Common myeloid progenitor, CD34-positive (primary cell): Measurements from ENCODE around the gene LIN7C.
A peak's percentile ranks its signal among the peaks of the same experiment; 100 is the strongest.

Experiments used
- CTCF ChIA-PET: fragments of 350-600 bp; sonication (Branson Sonifier 250); formaldehyde crosslinking; loops from one replicate; lab custom pipeline; 2021; ENCODE audit warnings: antibody characterized with exemption; lab: Charles Lee
- POLR2A ChIA-PET: fragments of 350-600 bp; sonication (Branson Sonifier 250); formaldehyde crosslinking; loops from one replicate; lab custom pipeline; 2021; ENCODE audit warnings: antibody characterized with exemption; lab: Charles Lee
- DNase-seq, 3 donors: peaks; one replicate each; pipeline versions ENCODE4 v3.0.0 to v3.0.0-alpha.2; 2013
- H3K27ac ChIP-seq, 2 experiments: 1 replicate in 1 of 2; 2 replicates in 1 of 2; pipeline ENCODE4 v1.7.0; 2013; ENCODE audit warnings: inconsistent platforms in 2 of 2, low read length in 2 of 2, mild to moderate bottlenecking in 2 of 2, low read depth in 1 of 2, moderate library complexity in 1 of 2; ENCODE audit not compliant: severe bottlenecking in 2 of 2, insufficient read depth in 1 of 2, poor library complexity in 1 of 2
- H3K27me3 ChIP-seq, 5 experiments: replicated peaks in 2 of 5; 1 replicate in 3 of 5; 2 replicates in 2 of 5; pipeline versions ENCODE4 v1.6.1 to v1.7.0; 2013; ENCODE audit warnings: low read length in 4 of 5, mild to moderate bottlenecking in 2 of 5, moderate library complexity in 2 of 5, inconsistent platforms in 1 of 5; ENCODE audit not compliant: insufficient read depth in 5 of 5, control insufficient read depth in 4 of 5
- H3K36me3 ChIP-seq, 4 experiments: 1 replicate in 2 of 4; 2 replicates in 2 of 4; pipeline versions ENCODE4 v1.6.1 to v1.7.0; 2013; ENCODE audit warnings: low read length in 3 of 4, control low read depth in 1 of 4, mild to moderate bottlenecking in 1 of 4; ENCODE audit not compliant: control insufficient read depth in 4 of 4, insufficient read depth in 4 of 4
- H3K4me1 ChIP-seq, 4 experiments: 1 replicate in 3 of 4; 2 replicates in 1 of 4; pipeline versions ENCODE4 v1.6.1 to v1.7.1; 2013; ENCODE audit warnings: low read length in 3 of 4, mild to moderate bottlenecking in 3 of 4, control low read depth in 1 of 4, inconsistent platforms in 1 of 4, moderate library complexity in 1 of 4; ENCODE audit not compliant: control insufficient read depth in 4 of 4, insufficient read depth in 4 of 4; ENCODE audit errors: control extremely low read depth in 1 of 4
- H3K4me3 ChIP-seq, 7 experiments: 1 replicate in 4 of 7; 2 replicates in 3 of 7; pipeline versions ENCODE4 v1.5.1 to v1.7.0; 2013; ENCODE audit warnings: mild to moderate bottlenecking in 7 of 7, low read length in 6 of 7, moderate library complexity in 6 of 7, inconsistent platforms in 2 of 7, low read depth in 2 of 7, control low read depth in 1 of 7; ENCODE audit not compliant: insufficient read depth in 4 of 7, control insufficient read depth in 1 of 7; ENCODE audit errors: extremely low read depth in 1 of 7
- H3K9me3 ChIP-seq, 5 experiments: 1 replicate in 4 of 5; 2 replicates in 1 of 5; pipeline versions ENCODE4 v1.6.1 to v1.7.1; 2013; ENCODE audit warnings: low read length in 4 of 5, mild to moderate bottlenecking in 2 of 5, inconsistent platforms in 1 of 5, low read depth in 1 of 5, moderate library complexity in 1 of 5; ENCODE audit not compliant: control insufficient read depth in 4 of 5, insufficient read depth in 2 of 5; ENCODE audit errors: control extremely low read depth in 1 of 5
- WGBS: methylation state at CpG from one replicate; pipeline ENCODE4 v1.1.5; 2013; ENCODE audit not compliant: insufficient coverage; 5-methylcytosine and 5-hydroxymethylcytosine counted together

Gene LIN7C

GRCh38 chr11:27497284-27497866 is 9.2 kb downstream of the LIN7C start:
- CTCF ChIA-PET, result interaction anchor here (0.8 to 11.5 kb wide), 5 partner anchors 8 to 290 kb away, joined by 3 to 124 read pairs (median 4); partner anchors contain the start of gene CCDC34
- Histone ChIP-seq H3K36me3 (peaks cover 6 to 30% (median 19%) of the 10 kb centered on the region in 4 experiments), H3K9me3 (no peaks in the 10 kb centered on the region), H3K4me1 (peaks cover 0 to 2% (median 0%) of the 10 kb centered on the region in 4 experiments), H3K4me3 (no peak overlapping the region), H3K27me3 (no peaks in the 10 kb centered on the region), H3K27ac (no peak overlapping the region)
- peak; percentile 25 to 59 (median 55) for DNase-seq
- POLR2A ChIA-PET, result no interaction called here

- H3K36me3 ChIP-seq, result peaks cover 9 to 36% (median 24%) of the 10 kb centered on the region in 4 experiments
- no peaks in the 10 kb centered on the region for H3K27me3 ChIP-seq
- H3K9me3 ChIP-seq, result no peaks in the 10 kb centered on the region
- no CpG with 5 or more reads among the region's 1 CpG for WGBS
- POLR2A ChIA-PET, result no interaction called here
- no peak overlapping the region for H3K27ac ChIP-seq
- CTCF ChIA-PET, result interaction anchor here (0.6 to 11.5 kb wide), 9 partner anchors 9 to 311 kb away, joined by 3 to 124 read pairs (median 4); partner anchors contain the start of gene CCDC34
- DNase-seq, result no peak
- no peak overlapping the region for H3K4me3 ChIP-seq
- peaks cover 0 to 2% (median 0%) of the 10 kb centered on the region in 4 experiments for H3K4me1 ChIP-seq
Observed at GRCh38 chr11:27496461-27496860, 10.1 kb downstream of the LIN7C start.

- DNase-seq, result no peak
- ChIA-PET POLR2A (no interaction called here), CTCF (interaction anchor here (0.6 to 11.5 kb wide), 8 partner anchors 10 to 311 kb away, joined by 3 to 124 read pairs (median 6); partner anchors contain the start of gene LGR4)
- WGBS, result 100% methylated on average over 1 of the region's 1 CpG
- no peak overlapping the region for H3K27ac ChIP-seq
- peaks cover 13 to 38% (median 27%) of the 10 kb centered on the region in 4 experiments for H3K36me3 ChIP-seq
- no peak overlapping the region for H3K4me3 ChIP-seq
- H3K9me3 ChIP-seq, result no peaks in the 10 kb centered on the region
- peaks cover 0 to 2% (median 0%) of the 10 kb centered on the region in 4 experiments for H3K4me1 ChIP-seq
- no peaks in the 10 kb centered on the region for H3K27me3 ChIP-seq
Observed at GRCh38 chr11:27495710-27496300, 10.8 kb downstream of the LIN7C start.

- H3K36me3 ChIP-seq, result peaks cover 9 to 20% (median 16%) of the 10 kb centered on the region in 4 experiments
- H3K27me3 ChIP-seq, result no peaks in the 10 kb centered on the region
- 93% methylated on average over 5 of the region's 5 CpGs for WGBS
- no peaks in the 10 kb centered on the region for H3K4me1 ChIP-seq
- POLR2A ChIA-PET, result no interaction called here
- no peak overlapping the region for H3K27ac ChIP-seq
- no peak for DNase-seq
- H3K9me3 ChIP-seq, result no peaks in the 10 kb centered on the region
- H3K4me3 ChIP-seq, result no peak overlapping the region
- CTCF ChIA-PET, result interaction anchor here (12.7 kb wide), 1 partner anchor 12 kb away, joined by 124 read pairs; no protein-coding TSS in a partner anchor
Observed at GRCh38 chr11:27489092-27489491, 17.5 kb downstream of the LIN7C start.

GRCh38 chr11:27487706-27488105 is 18.9 kb downstream of the LIN7C start:
- Histone ChIP-seq H3K27ac (no peak overlapping the region), H3K4me1 (no peaks in the 10 kb centered on the region), H3K36me3 (peaks cover 9 to 15% (median 14%) of the 10 kb centered on the region in 4 experiments), H3K9me3 (no peaks in the 10 kb centered on the region), H3K4me3 (no peak overlapping the region), H3K27me3 (no peaks in the 10 kb centered on the region)
- 100% methylated on average over 4 of the region's 6 CpGs for WGBS
- CTCF ChIA-PET, result interaction anchor here (1.0 to 12.7 kb wide), 5 partner anchors 9 to 302 kb away, joined by 3 to 124 read pairs (median 13); partner anchors contain the start of gene LGR4
- POLR2A ChIA-PET, result no interaction called here
- DNase-seq, result no peak

GRCh38 chr11:27485930-27486773 is 20.4 kb downstream of the LIN7C start:
- 50% methylated on average over 4 of the region's 4 CpGs for WGBS
- peaks cover 3 to 6% (median 5%) of the 10 kb centered on the region in 4 experiments for H3K36me3 ChIP-seq
- no peak overlapping the region for H3K4me3 ChIP-seq
- no peaks in the 10 kb centered on the region for H3K9me3 ChIP-seq
- peak; percentile 57 to 81 (median 74) for DNase-seq
- no peaks in the 10 kb centered on the region for H3K27me3 ChIP-seq
- POLR2A ChIA-PET, result interaction anchor here (0.7 kb wide), 1 partner anchor 92 kb away, joined by 5 read pairs; no protein-coding TSS in a partner anchor
- no peak overlapping the region for H3K27ac ChIP-seq
- CTCF ChIA-PET, result interaction anchor here (0.9 to 12.7 kb wide), 16 partner anchors 8 to 325 kb away, joined by 3 to 124 read pairs (median 4); partner anchors contain the start of gene LGR4
- H3K4me1 ChIP-seq, result no peaks in the 10 kb centered on the region
